GM12865 (cell line): ENCODE data around the gene NIPBL.

Source experiments
- DNase-seq: peaks from one replicate; pipeline ENCODE4 v3.0.0; 2010; ENCODE audit warnings: low read depth
- H3K4me3 ChIP-seq: 2 replicates; pipeline ENCODE4 v1.5.1; 2011; ENCODE audit warnings: mild to moderate bottlenecking, low read depth, low read length, control low read depth
- TF ChIP-seq, protein P1 (sequence below): IDR thresholded peaks from 2 replicates; pipeline ENCODE4 v1.5.1; 2011; ENCODE audit warnings: low read length, control low read depth, low read depth, inconsistent platforms; ENCODE audit not compliant: insufficient read depth; ENCODE audit errors: missing control alignments

The NIPBL gene

DNA sequence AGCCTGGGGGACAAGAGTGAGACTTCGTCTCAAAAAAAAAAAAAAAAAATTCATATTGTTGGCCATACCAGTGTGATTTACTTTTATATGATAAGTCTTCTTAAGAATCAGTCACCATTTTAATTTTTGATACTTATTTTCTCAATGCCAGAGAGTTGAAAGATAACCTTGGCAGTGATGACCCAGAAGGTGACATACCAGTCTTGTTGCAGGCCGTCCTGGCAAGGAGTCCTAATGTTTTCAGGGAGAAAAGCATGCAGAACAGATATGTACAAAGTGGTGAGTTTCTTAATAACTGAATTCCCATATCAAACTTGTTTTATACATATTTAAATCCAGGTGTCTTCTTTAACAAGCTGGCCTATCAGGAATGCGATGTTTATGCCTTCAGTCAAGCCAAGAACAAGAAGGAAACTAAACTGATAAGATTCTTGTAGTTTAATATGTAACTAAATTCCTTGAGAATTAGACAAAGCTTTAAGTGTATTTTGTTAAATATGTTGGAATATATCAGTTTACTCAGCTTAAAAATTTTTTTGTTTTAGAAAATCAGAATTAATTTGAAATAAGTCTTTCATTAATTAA, 81.5 kb downstream of the NIPBL start:
- TF ChIP-seq, protein P1, sequence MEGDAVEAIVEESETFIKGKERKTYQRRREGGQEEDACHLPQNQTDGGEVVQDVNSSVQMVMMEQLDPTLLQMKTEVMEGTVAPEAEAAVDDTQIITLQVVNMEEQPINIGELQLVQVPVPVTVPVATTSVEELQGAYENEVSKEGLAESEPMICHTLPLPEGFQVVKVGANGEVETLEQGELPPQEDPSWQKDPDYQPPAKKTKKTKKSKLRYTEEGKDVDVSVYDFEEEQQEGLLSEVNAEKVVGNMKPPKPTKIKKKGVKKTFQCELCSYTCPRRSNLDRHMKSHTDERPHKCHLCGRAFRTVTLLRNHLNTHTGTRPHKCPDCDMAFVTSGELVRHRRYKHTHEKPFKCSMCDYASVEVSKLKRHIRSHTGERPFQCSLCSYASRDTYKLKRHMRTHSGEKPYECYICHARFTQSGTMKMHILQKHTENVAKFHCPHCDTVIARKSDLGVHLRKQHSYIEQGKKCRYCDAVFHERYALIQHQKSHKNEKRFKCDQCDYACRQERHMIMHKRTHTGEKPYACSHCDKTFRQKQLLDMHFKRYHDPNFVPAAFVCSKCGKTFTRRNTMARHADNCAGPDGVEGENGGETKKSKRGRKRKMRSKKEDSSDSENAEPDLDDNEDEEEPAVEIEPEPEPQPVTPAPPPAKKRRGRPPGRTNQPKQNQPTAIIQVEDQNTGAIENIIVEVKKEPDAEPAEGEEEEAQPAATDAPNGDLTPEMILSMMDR = no peak
- DNase-seq = no peak
- no peak overlapping the region for H3K4me3 ChIP-seq

DNA sequence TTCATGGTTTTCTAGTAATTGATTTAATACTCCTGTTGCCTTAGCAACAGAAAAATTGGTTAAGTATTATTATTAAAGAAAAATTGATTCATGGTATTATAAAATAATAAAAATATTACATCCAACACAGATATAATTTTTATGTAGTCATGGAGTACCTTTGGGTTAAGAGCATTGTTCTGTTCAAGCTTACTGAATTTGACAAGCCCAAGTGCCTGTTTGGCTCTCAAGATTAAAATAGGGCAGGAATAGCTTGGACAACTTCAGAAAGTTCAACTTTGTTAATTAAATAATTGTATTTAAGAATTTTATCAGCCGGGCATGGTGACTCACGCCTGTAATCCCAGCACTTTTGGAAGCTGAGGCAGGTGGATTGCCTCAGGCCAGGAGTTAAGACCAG, 82.0 kb downstream of the NIPBL start:
- H3K4me3 ChIP-seq = no peak overlapping the region
- no peak for DNase-seq
- TF ChIP-seq, protein P1 = no peak

- TF ChIP-seq, protein P1 = no peak
- DNase-seq = no peak
- no peak overlapping the region for H3K4me3 ChIP-seq
Measured at GRCh38 chr5:36965179-36965578, 88.6 kb downstream of the NIPBL start.

DNA sequence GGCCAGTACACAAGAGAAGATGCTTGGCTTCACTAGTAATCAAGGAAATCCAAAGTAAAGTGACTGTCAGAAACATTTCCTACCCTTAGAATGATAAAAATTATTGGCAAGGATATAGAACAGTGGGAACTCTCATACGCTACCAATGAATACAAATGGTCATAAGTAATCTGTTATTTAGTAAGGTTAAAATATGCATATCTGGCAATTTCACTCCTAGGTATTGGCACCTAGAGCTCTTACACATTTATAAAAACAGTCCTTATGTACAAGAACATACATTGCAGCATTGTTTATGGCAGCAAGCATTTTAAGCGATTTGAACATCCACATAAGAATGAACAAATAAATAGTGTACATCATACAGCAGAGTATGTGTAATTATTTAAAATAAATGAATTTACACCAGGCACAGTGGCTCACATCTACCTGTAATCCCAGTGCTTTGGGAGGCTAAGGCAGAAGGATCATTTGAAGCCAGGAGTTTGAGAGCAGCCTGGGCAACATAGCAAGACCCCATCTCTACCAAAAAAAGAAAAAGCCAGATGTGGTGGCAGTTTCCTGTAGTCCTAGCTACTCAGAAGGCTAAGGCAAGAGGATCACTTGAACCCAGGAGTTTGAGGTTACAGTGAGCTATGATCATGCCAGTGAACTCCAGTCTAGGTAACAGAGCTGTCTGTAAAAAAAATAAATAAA, 93.3 kb downstream of the NIPBL start:
- no peak for DNase-seq
- TF ChIP-seq, protein P1 = no peak
- no peak overlapping the region for H3K4me3 ChIP-seq

GRCh38 chr5:36978196-36978595, 101.6 kb downstream of the NIPBL start:
- H3K4me3 ChIP-seq = no peak overlapping the region
- TF ChIP-seq, protein P1 = no peak
- DNase-seq = no peak

GRCh38 chr5:36982146-36982545, 105.6 kb downstream of the NIPBL start:
- no peak overlapping the region for H3K4me3 ChIP-seq
- TF ChIP-seq, protein P1 = no peak
- no peak for DNase-seq

- TF ChIP-seq, protein P1 = no peak
- DNase-seq = no peak
Measured at GRCh38 chr5:36985387-36985786, 108.8 kb downstream of the NIPBL start.

More at GRCh38 chr5:36985387-36985786, 108.8 kb downstream of the NIPBL start:
- no peak overlapping the region for H3K4me3 ChIP-seq
